ENCODE measurements around the gene PPM1N. TPM values are rescaled to one million over a fixed set of nuclear protein-coding genes. Genes with fewer than 3 reads are reported as not detected.
A peak's percentile ranks its signal among the peaks of the same experiment; 100 is the strongest.

Gene PPM1N
- polyA plus RNA-seq, 3 donors, result 1.3 to 4.3 (median 2.7) TPM

- intact Hi-C loops (cut with micrococcal nuclease), result loop anchor here in 1 of 2 donors (5.0 kb wide), 1 partner anchor 75 kb away; the partner anchor contains the start of gene OPA3
- TF ChIP-seq CTCF (IDR thresholded peaks at IDR 0.05), result no peak
- Histone ChIP-seq H3K9ac (ENCODE audit: insufficient read depth, low read length, poor library complexity, severe bottlenecking) (peak within 1 kb of the TSS; percentile 88), H3K27me3 (ENCODE audit: control insufficient read depth in 2 of 2, insufficient read depth in 2 of 2, low read length in 2 of 2) (no peaks in the 10 kb centered on the region), H3K4me1 (ENCODE audit: control insufficient read depth in 1 of 2, insufficient read depth in 2 of 2, low read length in 2 of 2) (peaks cover 60 to 76% of the 10 kb centered on the region in 2 donors), H3K4me2 (replicated peaks; ENCODE audit: extremely low read depth, low read length, poor library complexity, severe bottlenecking) (peak within 1 kb of the TSS; percentile 100), H3K27ac (ENCODE audit: low read depth in 1 of 2, low read length in 2 of 2) (peak within 1 kb of the TSS; percentile 96 to 99), H4K20me1 (ENCODE audit: insufficient read depth, low read length) (peaks cover 50% of the 10 kb centered on the region), H2AFZ (ENCODE audit: insufficient read depth, low read depth, low read length, poor library complexity, severe bottlenecking) (peak within 1 kb of the TSS; percentile 82), H3K36me3 (replicated peaks in 1 of 2; ENCODE audit: control insufficient read depth in 1 of 2, insufficient read depth in 2 of 2, low read length in 2 of 2) (peaks cover 0 to 16% of the 10 kb centered on the region in 2 donors), H3K4me3 (replicated peaks in 1 of 3; ENCODE audit: low read depth in 2 of 3, low read length in 3 of 3) (peak within 1 kb of the TSS; percentile 80 to 100 (median 91)), H3K79me2 (ENCODE audit: insufficient read depth, low read length) (peaks cover 54% of the 10 kb centered on the region), H3K9me3 (replicated peaks in 1 of 2; ENCODE audit: control insufficient read depth in 1 of 2, insufficient read depth in 1 of 2, low read length in 2 of 2) (no peaks in the 10 kb centered on the region)
- Mint-ChIP-seq H3K9me3 (no peaks in the 10 kb centered on the region), H3K4me1 (peaks cover 61% of the 10 kb centered on the region), H3K4me3 (peak within 1 kb of the TSS; percentile 98 to 99), H3K27ac (peak within 1 kb of the TSS; percentile 96 to 99 (median 97)), H3K27me3 (ENCODE audit: low read depth in 3 of 3) (peaks cover 0 to 4% (median 0%) of the 10 kb centered on the region in 3 donors), H3K36me3 (peaks cover 18 to 33% of the 10 kb centered on the region in 2 donors)
- DNase-seq, result peak; percentile 86 to 90 (median 87)
- under 1% methylated on average over 32 of the region's 65 CpGs for WGBS (ENCODE audit: insufficient coverage)
Measured at GRCh38 chr19:45506989-45507871, 9.0 kb downstream of the PPM1N start, which contains the start of gene VASP. Gene VASP, plus strand, starts transcription at chr19:45507479. Its CDS starts 293 bp downstream, at chr19:45507772.

- peaks cover 0 to 16% of the 10 kb centered on the region in 2 donors for H3K36me3 ChIP-seq (replicated peaks in 1 of 2; ENCODE audit: control insufficient read depth in 1 of 2, insufficient read depth in 2 of 2, low read length in 2 of 2)
- H3K27me3 ChIP-seq (ENCODE audit: control insufficient read depth in 2 of 2, insufficient read depth in 2 of 2, low read length in 2 of 2), result no peaks in the 10 kb centered on the region
- peak overlapping the region; percentile 100 for H3K4me2 ChIP-seq (replicated peaks; ENCODE audit: extremely low read depth, low read length, poor library complexity, severe bottlenecking)
- no peaks in the 10 kb centered on the region for H3K9me3 ChIP-seq (replicated peaks in 1 of 2; ENCODE audit: control insufficient read depth in 1 of 2, insufficient read depth in 1 of 2, low read length in 2 of 2)
- peaks cover 21 to 36% of the 10 kb centered on the region in 2 donors for H3K36me3 Mint-ChIP-seq
- H3K9ac ChIP-seq (ENCODE audit: insufficient read depth, low read length, poor library complexity, severe bottlenecking), result peak overlapping the region; percentile 88
- 6% methylated on average over 2 of the region's 22 CpGs for WGBS (ENCODE audit: insufficient coverage)
- peak overlapping the region; percentile 96 to 99 for H3K27ac ChIP-seq (ENCODE audit: low read depth in 1 of 2, low read length in 2 of 2)
- peaks cover 61% of the 10 kb centered on the region for H3K79me2 ChIP-seq (ENCODE audit: insufficient read depth, low read length)
- intact Hi-C loops (cut with micrococcal nuclease), result loop anchor here in 1 of 2 donors (5.0 kb wide), 1 partner anchor 74 kb away; the partner anchor contains the start of gene OPA3
- H3K4me3 ChIP-seq (replicated peaks in 1 of 3; ENCODE audit: low read depth in 2 of 3, low read length in 3 of 3), result peak overlapping the region; percentile 80 to 100 (median 91)
- H3K4me1 Mint-ChIP-seq, result peaks cover 61% of the 10 kb centered on the region
- no peaks in the 10 kb centered on the region for H3K9me3 Mint-ChIP-seq
- DNase-seq, result no peak
- H3K4me3 Mint-ChIP-seq, result peak overlapping the region; percentile 98 to 99
- no peak for TF ChIP-seq CTCF (IDR thresholded peaks at IDR 0.05)
- H3K4me1 ChIP-seq (ENCODE audit: control insufficient read depth in 1 of 2, insufficient read depth in 2 of 2, low read length in 2 of 2), result peaks cover 59 to 76% of the 10 kb centered on the region in 2 donors
- H4K20me1 ChIP-seq (ENCODE audit: insufficient read depth, low read length), result peaks cover 57% of the 10 kb centered on the region
- H3K27ac Mint-ChIP-seq, result peak overlapping the region; percentile 87 to 97 (median 92)
- H3K27me3 Mint-ChIP-seq (ENCODE audit: low read depth in 3 of 3), result no peaks in the 10 kb centered on the region
- no peak overlapping the region for H2AFZ ChIP-seq (ENCODE audit: insufficient read depth, low read depth, low read length, poor library complexity, severe bottlenecking)
Measured at GRCh38 chr19:45507872-45508416, 9.7 kb downstream of the PPM1N start.

Measured in CD14-positive monocyte (primary cell).